LNCaP clone FGC (cell line): ENCODE results near the gene FGF14.
"Not testable (repeated sequence)": the region's sequence is repeated elsewhere in the genome, so short reads cannot be mapped to it uniquely, and the experiment has no call there.

Source experiments
- DNase-seq: peaks from one replicate; pipeline ENCODE4 v3.0.0-alpha.2; 2011; ENCODE audit warnings: low read depth
- H3K4me3 ChIP-seq: 2 replicates; pipeline ENCODE4 v1.5.1; 2011; ENCODE audit warnings: mild to moderate bottlenecking, low read depth, low read length, control low read depth
- CTCF ChIP-seq: IDR thresholded peaks from 2 replicates; pipeline ENCODE4 v1.5.1; 2012; ENCODE audit warnings: mild to moderate bottlenecking; ENCODE audit not compliant: control insufficient read depth, insufficient read depth; ENCODE audit errors: extremely low read depth

The FGF14 gene

GRCh38 chr13:102138635-102139190, 263.1 kb downstream of the FGF14 start:
- no peak overlapping the region for H3K4me3 ChIP-seq
- DNase-seq = no peak
- TF ChIP-seq CTCF = no peak

- not testable (repeated sequence) for H3K4me3 ChIP-seq, DNase-seq
Observed at GRCh38 chr13:102137904-102138303, 263.9 kb downstream of the FGF14 start.

- no peak overlapping the region for H3K4me3 ChIP-seq
- no peak for DNase-seq
- TF ChIP-seq CTCF = no peak
Observed at GRCh38 chr13:102136735-102137296, 265.0 kb downstream of the FGF14 start.

- no peak for TF ChIP-seq CTCF
- DNase-seq = no peak
- no peak overlapping the region for H3K4me3 ChIP-seq
Observed at GRCh38 chr13:102132777-102133295, 269.0 kb downstream of the FGF14 start.

- no peak for TF ChIP-seq CTCF
- no peak overlapping the region for H3K4me3 ChIP-seq
- no peak for DNase-seq
Observed at GRCh38 chr13:102131246-102131645, 270.6 kb downstream of the FGF14 start.

- no peak overlapping the region for H3K4me3 ChIP-seq
- no peak for DNase-seq
- TF ChIP-seq CTCF = no peak
Observed at GRCh38 chr13:102128216-102128810, 273.5 kb downstream of the FGF14 start.

GRCh38 chr13:102127153-102127552, 274.7 kb downstream of the FGF14 start:
- no peak for DNase-seq
- no peak for TF ChIP-seq CTCF

More at GRCh38 chr13:102127153-102127552, 274.7 kb downstream of the FGF14 start:
- H3K4me3 ChIP-seq = no peak overlapping the region
